Measurements from ENCODE around the gene UGT1A5. TPM values are rescaled to one million over a fixed set of nuclear protein-coding genes. Genes with fewer than 3 reads are reported as not detected.

Gene UGT1A5
- total and polyA plus RNA-seq, 10 of the 15 experiments (the other 5 are each of a cell fraction or from before 2014, with no cell fraction given) = not detected

DNA sequence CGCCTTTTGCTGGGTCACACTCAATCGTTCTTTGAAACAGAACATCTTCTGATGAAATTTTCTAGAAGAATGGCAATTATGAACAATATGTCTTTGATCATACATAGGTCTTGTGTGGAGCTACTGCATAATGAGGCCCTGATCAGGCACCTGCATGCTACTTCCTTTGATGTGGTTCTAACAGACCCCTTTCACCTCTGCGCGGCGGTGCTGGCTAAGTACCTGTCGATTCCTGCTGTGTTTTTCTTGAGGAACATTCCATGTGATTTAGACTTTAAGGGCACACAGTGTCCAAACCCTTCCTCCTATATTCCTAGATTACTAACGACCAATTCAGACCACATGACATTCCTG, 532 bp downstream of the UGT1A5 start:
- intact Hi-C loops (cut with micrococcal nuclease; ENCODE audit: unreplicated experiment) = loop anchor here (10.0 kb wide), 1 partner anchor 228 kb away; no protein-coding TSS in a partner anchor
- WGBS (ENCODE audit: insufficient coverage, insufficient replicate concordance, low lambda C conversion rate, missing lambda C conversion rate) = 71% methylated on average over 7 of the region's 7 CpGs
- H3K4me2 ChIP-seq (ENCODE audit: control insufficient read depth, insufficient read depth) = no peak overlapping the region
- H3K36me3 ChIP-seq (ENCODE audit: control insufficient read depth in 2 of 2, insufficient read depth in 2 of 2, low read length in 1 of 2) = no peaks in the 10 kb centered on the region
- no peak overlapping the region for H2AFZ ChIP-seq (ENCODE audit: control insufficient read depth, low read depth, low read length)
- ChIA-PET SMC1A (ENCODE audit: uncharacterized antibody, unreplicated experiment) (no interaction called here), POLR2A (no interaction called here), CTCF (interaction anchor here (1.0 kb wide), 1 partner anchor 201 kb away, joined by 3 read pairs; no protein-coding TSS in a partner anchor), RAD21 (ENCODE audit: unreplicated experiment) (no interaction called here)
- TF ChIP-seq E4F1 (IDR thresholded peaks at IDR 0.05; ENCODE audit: borderline replicate concordance, partially characterized antibody) (no peak), POLR2A (IDR thresholded peaks at IDR 0.05; ENCODE audit: low read depth, low read length) (no peak), MEF2A (IDR thresholded peaks at IDR 0.05; ENCODE audit: insufficient read depth, low read depth, low read length) (no peak), CBX3 (IDR thresholded peaks at IDR 0.05; ENCODE audit: borderline replicate concordance, low read depth) (no peak), ZSCAN29 (IDR thresholded peaks at IDR 0.05) (no peak), SIN3A (IDR thresholded peaks at IDR 0.05; ENCODE audit: low read depth, low read length) (no peak)
- H3K9me3 ChIP-seq (replicated peaks; ENCODE audit: control insufficient read depth, insufficient read depth, low read length) = no peaks in the 10 kb centered on the region; the same call in 1 of the 3 replicates
- DNase-seq (ENCODE audit: low read depth, low spot score) (no peak), ATAC-seq (no peak), FAIRE-seq (no peak)
- H4K20me1 ChIP-seq (ENCODE audit: control insufficient read depth, insufficient read depth) = no peaks in the 10 kb centered on the region
- in situ Hi-C loops (cut with MboI) = no loop called here
- no peaks in the 10 kb centered on the region for H3K4me1 ChIP-seq (ENCODE audit: control insufficient read depth, insufficient read depth, low read length)
- no peak overlapping the region for H3K4me3 ChIP-seq
- H3K27me3 ChIP-seq (replicated peaks in 1 of 2; ENCODE audit: control insufficient read depth in 2 of 2, insufficient read depth in 2 of 2, low read length in 1 of 2) = peaks cover 0 to 4% of the 10 kb centered on the region in 2 experiments; a peak in 2 of 4 replicates
- no TSS peak for BruUV-seq (replicated peaks)
- H3K27ac ChIP-seq (ENCODE audit: control insufficient read depth, insufficient read depth) = no peak overlapping the region
- H3K9ac ChIP-seq (ENCODE audit: control insufficient read depth, insufficient read depth, low read length) = no peak overlapping the region
- H3K79me2 ChIP-seq (ENCODE audit: control insufficient read depth, insufficient read depth, low read length) = no peaks in the 10 kb centered on the region

DNA sequence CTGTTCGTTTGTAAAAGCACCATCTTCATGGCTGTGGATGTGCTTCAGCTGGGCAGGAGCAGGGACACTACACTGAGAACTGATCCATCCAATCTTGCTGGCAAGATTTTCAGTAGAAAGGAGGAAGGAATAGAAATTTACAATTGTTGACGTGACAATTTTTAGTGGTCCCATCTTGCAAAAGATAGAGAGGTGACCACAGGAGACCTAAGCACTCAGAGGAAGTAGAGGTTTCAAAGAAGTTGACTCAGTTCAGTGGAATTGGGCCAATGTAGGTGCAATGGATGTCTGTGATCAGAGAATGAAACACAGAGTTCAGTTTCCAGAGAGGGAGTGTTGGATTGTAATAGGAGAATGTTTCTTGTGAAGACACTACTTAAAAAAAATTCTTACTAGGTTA, 1.4 kb downstream of the UGT1A5 start:
- ATAC-seq = no peak
- H3K9ac ChIP-seq (ENCODE audit: control insufficient read depth, insufficient read depth, low read length) = no peak overlapping the region
- in situ Hi-C loops (cut with MboI) (no loop called here), intact Hi-C loops (cut with micrococcal nuclease; ENCODE audit: unreplicated experiment) (loop anchor here (10.0 kb wide), 1 partner anchor 229 kb away; no protein-coding TSS in a partner anchor)
- H3K36me3 ChIP-seq (ENCODE audit: control insufficient read depth in 2 of 2, insufficient read depth in 2 of 2, low read length in 1 of 2) = no peaks in the 10 kb centered on the region
- no peak for DNase-seq (ENCODE audit: low read depth, low spot score)
- SMC1A ChIA-PET (ENCODE audit: uncharacterized antibody, unreplicated experiment) = no interaction called here
- no peaks in the 10 kb centered on the region; the same call in 2 of the 3 replicates for H3K9me3 ChIP-seq (replicated peaks; ENCODE audit: control insufficient read depth, insufficient read depth, low read length)
- TF ChIP-seq TCF3 (IDR thresholded peaks at IDR 0.05; ENCODE audit: borderline replicate concordance, insufficient read depth, low read depth, low read length) (no peak), NFIC (IDR thresholded peaks at IDR 0.05; ENCODE audit: low read depth, low read length) (no peak), JUNB (IDR thresholded peaks at IDR 0.05) (no peak)
- TF ChIP-seq, protein P1, sequence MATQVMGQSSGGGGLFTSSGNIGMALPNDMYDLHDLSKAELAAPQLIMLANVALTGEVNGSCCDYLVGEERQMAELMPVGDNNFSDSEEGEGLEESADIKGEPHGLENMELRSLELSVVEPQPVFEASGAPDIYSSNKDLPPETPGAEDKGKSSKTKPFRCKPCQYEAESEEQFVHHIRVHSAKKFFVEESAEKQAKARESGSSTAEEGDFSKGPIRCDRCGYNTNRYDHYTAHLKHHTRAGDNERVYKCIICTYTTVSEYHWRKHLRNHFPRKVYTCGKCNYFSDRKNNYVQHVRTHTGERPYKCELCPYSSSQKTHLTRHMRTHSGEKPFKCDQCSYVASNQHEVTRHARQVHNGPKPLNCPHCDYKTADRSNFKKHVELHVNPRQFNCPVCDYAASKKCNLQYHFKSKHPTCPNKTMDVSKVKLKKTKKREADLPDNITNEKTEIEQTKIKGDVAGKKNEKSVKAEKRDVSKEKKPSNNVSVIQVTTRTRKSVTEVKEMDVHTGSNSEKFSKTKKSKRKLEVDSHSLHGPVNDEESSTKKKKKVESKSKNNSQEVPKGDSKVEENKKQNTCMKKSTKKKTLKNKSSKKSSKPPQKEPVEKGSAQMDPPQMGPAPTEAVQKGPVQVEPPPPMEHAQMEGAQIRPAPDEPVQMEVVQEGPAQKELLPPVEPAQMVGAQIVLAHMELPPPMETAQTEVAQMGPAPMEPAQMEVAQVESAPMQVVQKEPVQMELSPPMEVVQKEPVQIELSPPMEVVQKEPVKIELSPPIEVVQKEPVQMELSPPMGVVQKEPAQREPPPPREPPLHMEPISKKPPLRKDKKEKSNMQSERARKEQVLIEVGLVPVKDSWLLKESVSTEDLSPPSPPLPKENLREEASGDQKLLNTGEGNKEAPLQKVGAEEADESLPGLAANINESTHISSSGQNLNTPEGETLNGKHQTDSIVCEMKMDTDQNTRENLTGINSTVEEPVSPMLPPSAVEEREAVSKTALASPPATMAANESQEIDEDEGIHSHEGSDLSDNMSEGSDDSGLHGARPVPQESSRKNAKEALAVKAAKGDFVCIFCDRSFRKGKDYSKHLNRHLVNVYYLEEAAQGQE (IDR thresholded peaks at IDR 0.05; ENCODE audit: low read depth, low read length) = no peak
- H3K27ac ChIP-seq (ENCODE audit: control insufficient read depth, insufficient read depth) = no peak overlapping the region
- H2AFZ ChIP-seq (ENCODE audit: control insufficient read depth, low read depth, low read length) = no peak overlapping the region
- peaks cover 0 to 4% of the 10 kb centered on the region in 2 experiments; a peak in 2 of 4 replicates for H3K27me3 ChIP-seq (replicated peaks in 1 of 2; ENCODE audit: control insufficient read depth in 2 of 2, insufficient read depth in 2 of 2, low read length in 1 of 2)
- 30% methylated on average over 2 of the region's 2 CpGs for WGBS (ENCODE audit: insufficient coverage, insufficient replicate concordance, low lambda C conversion rate, missing lambda C conversion rate)
- H3K79me2 ChIP-seq (ENCODE audit: control insufficient read depth, insufficient read depth, low read length) = no peaks in the 10 kb centered on the region
- no peaks in the 10 kb centered on the region for H4K20me1 ChIP-seq (ENCODE audit: control insufficient read depth, insufficient read depth)
- CTCF ChIA-PET = no interaction called here
- no peak for FAIRE-seq
- no peaks in the 10 kb centered on the region for H3K4me1 ChIP-seq (ENCODE audit: control insufficient read depth, insufficient read depth, low read length)
- BruUV-seq (replicated peaks) = no TSS peak
- H3K4me3 ChIP-seq = no peak overlapping the region
- POLR2A ChIA-PET = no interaction called here
- no peak overlapping the region for H3K4me2 ChIP-seq (ENCODE audit: control insufficient read depth, insufficient read depth)
- RAD21 ChIA-PET (ENCODE audit: unreplicated experiment) = no interaction called here

All from GM12878 (cell line).